PFSK-1 (cell line): ENCODE results near the gene C21orf58.

Source experiments
- FOXP2 ChIP-seq: optimal IDR thresholded peaks from 2 replicates; pipeline ENCODE3; 2011; ENCODE audit warnings: borderline replicate concordance, control low read depth, inconsistent platforms; ENCODE audit not compliant: insufficient read depth; ENCODE audit errors: extremely low read length, extremely low read depth
- POLR2AphosphoS5 ChIP-seq: IDR thresholded peaks from 2 replicates; pipeline ENCODE4 v1.6.1; 2012; ENCODE audit warnings: low read depth, mild to moderate bottlenecking, control low read depth, low read length, moderate library complexity
- SIN3A ChIP-seq: IDR thresholded peaks from 2 replicates; pipeline ENCODE4 v1.6.1; 2012; ENCODE audit warnings: mild to moderate bottlenecking, low read length, moderate library complexity, borderline replicate concordance; ENCODE audit not compliant: insufficient read depth
- TAF1 ChIP-seq: IDR thresholded peaks from 2 replicates; pipeline ENCODE4 v1.6.1; 2012; ENCODE audit warnings: low read length, control low read depth, borderline replicate concordance; ENCODE audit not compliant: insufficient read depth
- TF ChIP-seq, protein P1 (sequence below), 2 experiments: IDR thresholded peaks; 2 replicates each; pipeline versions ENCODE4 v1.6.1 to v1.8.0; 2011 to 2012; ENCODE audit warnings: low read depth in 2 of 2, low read length in 2 of 2, control low read depth in 1 of 2, inconsistent platforms in 1 of 2, mild to moderate bottlenecking in 1 of 2, moderate library complexity in 1 of 2; ENCODE audit not compliant: insufficient read depth in 1 of 2

Gene C21orf58

DNA sequence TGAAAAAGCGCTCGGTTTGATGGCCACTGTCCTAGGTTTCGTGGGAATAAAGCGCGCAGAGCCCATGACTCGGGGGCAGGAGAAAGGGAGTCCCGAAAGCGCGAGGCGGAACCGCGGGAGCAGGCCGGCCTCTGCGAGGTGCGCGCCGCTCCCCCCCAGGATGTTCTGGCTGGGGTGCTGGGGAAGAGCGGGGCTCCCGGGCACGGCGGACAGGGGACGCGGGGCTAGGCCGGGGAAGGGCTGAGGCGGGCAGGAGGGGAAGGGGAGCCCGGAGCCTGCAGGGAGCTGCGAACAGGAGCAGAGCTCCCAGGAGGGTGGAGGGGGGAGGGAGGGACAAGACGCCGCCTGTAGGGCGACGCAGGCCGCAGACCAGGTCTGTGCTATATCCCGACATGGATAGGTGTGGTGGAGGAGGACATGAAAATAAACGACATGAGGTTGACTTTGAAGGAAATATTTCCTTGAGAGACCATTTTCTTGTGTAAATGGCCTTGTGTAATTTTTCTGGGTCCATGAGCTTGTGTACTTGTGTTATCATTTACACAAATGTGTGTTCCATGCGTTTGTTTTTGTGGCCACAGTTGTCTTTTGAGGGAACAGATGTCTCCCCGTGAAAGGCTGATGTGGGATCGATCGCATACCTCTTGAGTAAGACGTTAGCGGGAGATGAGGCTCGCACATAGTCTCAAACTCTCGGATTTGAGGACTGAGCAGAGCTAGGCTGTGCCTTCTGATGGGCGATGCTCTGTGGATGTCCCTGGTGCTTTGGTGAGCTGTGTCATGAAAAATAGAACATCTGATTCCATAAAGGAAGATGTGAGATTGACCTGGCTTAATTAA, 1.6 kb upstream of the C21orf58 start:
- TF ChIP-seq TAF1: no peak
- TF ChIP-seq, protein P1, sequence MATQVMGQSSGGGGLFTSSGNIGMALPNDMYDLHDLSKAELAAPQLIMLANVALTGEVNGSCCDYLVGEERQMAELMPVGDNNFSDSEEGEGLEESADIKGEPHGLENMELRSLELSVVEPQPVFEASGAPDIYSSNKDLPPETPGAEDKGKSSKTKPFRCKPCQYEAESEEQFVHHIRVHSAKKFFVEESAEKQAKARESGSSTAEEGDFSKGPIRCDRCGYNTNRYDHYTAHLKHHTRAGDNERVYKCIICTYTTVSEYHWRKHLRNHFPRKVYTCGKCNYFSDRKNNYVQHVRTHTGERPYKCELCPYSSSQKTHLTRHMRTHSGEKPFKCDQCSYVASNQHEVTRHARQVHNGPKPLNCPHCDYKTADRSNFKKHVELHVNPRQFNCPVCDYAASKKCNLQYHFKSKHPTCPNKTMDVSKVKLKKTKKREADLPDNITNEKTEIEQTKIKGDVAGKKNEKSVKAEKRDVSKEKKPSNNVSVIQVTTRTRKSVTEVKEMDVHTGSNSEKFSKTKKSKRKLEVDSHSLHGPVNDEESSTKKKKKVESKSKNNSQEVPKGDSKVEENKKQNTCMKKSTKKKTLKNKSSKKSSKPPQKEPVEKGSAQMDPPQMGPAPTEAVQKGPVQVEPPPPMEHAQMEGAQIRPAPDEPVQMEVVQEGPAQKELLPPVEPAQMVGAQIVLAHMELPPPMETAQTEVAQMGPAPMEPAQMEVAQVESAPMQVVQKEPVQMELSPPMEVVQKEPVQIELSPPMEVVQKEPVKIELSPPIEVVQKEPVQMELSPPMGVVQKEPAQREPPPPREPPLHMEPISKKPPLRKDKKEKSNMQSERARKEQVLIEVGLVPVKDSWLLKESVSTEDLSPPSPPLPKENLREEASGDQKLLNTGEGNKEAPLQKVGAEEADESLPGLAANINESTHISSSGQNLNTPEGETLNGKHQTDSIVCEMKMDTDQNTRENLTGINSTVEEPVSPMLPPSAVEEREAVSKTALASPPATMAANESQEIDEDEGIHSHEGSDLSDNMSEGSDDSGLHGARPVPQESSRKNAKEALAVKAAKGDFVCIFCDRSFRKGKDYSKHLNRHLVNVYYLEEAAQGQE (IDR thresholded peaks at IDR 0.05; ENCODE audit: insufficient read depth in 1 of 2, low read depth in 2 of 2, low read length in 2 of 2): no peak
- no peak for TF ChIP-seq FOXP2
- TF ChIP-seq POLR2AphosphoS5: no peak
- no peak; the same call in 1 of the 2 replicates for TF ChIP-seq SIN3A

DNA sequence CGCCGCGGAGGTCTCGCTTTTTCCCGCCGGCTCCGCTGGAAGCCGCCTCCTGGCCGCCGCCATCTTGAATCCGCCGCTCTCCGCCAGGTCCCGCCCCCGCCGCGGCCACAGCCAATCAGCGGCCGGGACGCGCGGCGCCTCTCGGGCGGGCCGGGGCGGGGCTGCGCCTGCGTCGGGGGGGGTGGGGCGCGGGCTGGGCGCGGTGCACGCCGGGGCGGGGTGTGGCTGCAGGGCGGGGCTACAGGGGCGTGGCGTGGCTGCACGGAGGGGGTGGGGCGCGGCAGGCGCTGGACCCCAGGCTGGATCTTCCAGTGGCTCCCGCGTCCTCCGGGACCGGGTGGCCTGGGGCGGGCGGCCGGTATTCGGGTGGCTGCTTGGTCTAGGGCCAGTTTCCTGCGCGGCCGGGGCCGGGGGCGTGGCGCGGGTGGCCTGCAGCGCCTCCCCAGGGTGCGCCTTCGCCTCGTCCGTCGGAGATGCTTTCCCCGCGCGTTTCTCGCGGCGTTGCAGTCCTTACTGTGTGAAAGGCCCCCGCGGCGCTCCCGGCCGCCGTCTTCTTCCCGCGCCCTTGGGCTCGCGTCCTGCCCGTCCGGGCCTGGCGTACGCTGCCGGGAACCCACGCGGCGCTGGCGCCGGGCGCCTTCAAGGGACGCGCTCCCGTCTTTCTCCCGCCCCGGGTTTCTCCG, 861 bp upstream of the C21orf58 start:
- TF ChIP-seq TAF1: peak; percentile 95
- no peak for TF ChIP-seq FOXP2
- TF ChIP-seq, protein P1 (IDR thresholded peaks at IDR 0.05; ENCODE audit: insufficient read depth in 1 of 2, low read depth in 2 of 2, low read length in 2 of 2): peak in 1 of 2 experiments; percentile 17; a peak in 1 of 4 replicates

DNA sequence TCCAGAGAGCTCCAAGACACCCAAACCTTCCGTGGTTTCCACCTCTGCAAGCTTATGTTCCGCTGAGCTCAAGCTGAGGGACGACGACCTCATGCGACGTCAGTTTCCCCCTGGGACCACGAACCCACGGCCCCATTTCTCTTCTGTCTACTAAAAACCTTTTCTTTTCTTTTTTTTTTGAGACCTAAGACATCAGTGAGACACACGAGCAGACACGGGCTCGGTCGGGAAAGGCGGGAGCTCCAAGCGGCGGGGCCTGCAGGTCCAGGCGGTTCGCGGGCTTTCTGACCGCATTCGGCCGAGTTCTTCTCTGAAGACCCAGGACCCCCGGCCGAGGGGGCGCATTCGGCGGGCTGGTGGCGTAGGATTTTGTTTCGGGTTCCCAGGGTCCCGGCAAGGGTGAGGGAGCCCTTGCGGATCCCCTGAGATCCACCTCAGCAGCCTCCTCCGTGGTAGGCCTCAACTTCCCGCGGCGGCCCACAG, 402 bp downstream of the C21orf58 start:
- TF ChIP-seq, protein P1 (IDR thresholded peaks at IDR 0.05; ENCODE audit: insufficient read depth in 1 of 2, low read depth in 2 of 2, low read length in 2 of 2): no peak
- TF ChIP-seq POLR2AphosphoS5 (no peak), SIN3A (no peak), TAF1 (no peak), FOXP2 (no peak)

DNA sequence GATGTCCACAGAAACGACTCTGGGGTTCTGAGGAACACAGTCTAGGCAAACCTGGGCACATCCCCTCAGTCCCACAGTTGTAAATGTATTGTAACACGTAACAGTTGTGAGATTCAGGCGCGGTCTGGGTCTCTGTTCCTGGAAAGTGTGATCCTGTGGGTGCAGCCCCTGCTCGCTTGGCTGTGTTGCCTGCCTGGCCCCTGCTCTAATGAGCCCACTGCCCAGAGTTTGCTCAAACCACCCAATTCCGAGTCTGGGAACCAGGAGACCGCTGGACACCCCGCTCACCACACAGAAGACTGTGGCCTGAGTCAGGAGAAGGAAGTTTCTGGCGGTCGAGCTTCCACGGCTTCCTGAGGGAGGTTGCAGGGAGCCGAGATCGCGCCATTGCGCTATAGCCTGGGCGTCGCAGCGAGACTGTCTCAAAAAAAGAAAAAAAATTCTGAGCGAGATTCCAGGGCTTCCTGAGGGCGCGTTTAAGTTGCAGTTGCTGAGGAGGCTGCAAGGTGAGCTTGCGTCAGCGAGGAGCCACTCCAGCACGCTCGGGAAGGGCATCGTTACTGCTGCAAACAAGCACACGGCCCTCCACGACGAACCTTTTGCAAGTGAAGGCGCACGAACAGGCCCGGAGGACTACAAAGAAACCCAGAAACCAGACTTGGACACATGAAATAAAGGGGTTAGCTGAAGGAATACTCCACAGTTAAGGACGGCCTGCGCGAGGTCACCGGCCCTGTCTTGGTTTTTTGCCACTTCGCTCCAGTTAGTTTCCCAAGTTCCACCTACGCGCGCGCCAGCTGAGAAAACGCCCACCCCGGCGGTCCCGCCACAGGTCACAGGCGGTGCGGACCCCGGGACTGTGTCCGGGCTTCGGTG, 1.1 kb downstream of the C21orf58 start:
- TF ChIP-seq POLR2AphosphoS5: peak; percentile 42; the same call in 1 of the 2 replicates
- TF ChIP-seq FOXP2: no peak
- TF ChIP-seq SIN3A: peak; percentile 20; the same call in 1 of the 2 replicates
- TF ChIP-seq TAF1: no peak
- TF ChIP-seq, protein P1 (IDR thresholded peaks at IDR 0.05; ENCODE audit: insufficient read depth in 1 of 2, low read depth in 2 of 2, low read length in 2 of 2): no peak
